ENCODE measurements around the gene DEFB115.

- TF ChIP-seq CTCF (IDR thresholded peaks at IDR 0.05; ENCODE audit: low read depth, low read length) (no peak), EZH2phosphoT487 (IDR thresholded peaks at IDR 0.05; ENCODE audit: low read depth) (no peak)
Observed at GRCh38 chr20:31274441-31274840, 17.0 kb downstream of the DEFB115 start.

All from OCI-LY3 (cell line).